Camera-type eye (tissue), 1 donor: ENCODE measurements around the gene DCAF12L1. TPM values are rescaled to one million over a fixed set of nuclear protein-coding genes. Genes with fewer than 3 reads are reported as not detected.

ENCODE experiments used
- total RNA-seq: library from RNA; depleted of rRNA; stranded (reverse); fragments of >200 nt; gene quantifications from one replicate; pipeline ENCODE4 v1.2.3, GENCODE V29; 2014

Gene DCAF12L1
- 0.49 TPM for total RNA-seq

DNA sequence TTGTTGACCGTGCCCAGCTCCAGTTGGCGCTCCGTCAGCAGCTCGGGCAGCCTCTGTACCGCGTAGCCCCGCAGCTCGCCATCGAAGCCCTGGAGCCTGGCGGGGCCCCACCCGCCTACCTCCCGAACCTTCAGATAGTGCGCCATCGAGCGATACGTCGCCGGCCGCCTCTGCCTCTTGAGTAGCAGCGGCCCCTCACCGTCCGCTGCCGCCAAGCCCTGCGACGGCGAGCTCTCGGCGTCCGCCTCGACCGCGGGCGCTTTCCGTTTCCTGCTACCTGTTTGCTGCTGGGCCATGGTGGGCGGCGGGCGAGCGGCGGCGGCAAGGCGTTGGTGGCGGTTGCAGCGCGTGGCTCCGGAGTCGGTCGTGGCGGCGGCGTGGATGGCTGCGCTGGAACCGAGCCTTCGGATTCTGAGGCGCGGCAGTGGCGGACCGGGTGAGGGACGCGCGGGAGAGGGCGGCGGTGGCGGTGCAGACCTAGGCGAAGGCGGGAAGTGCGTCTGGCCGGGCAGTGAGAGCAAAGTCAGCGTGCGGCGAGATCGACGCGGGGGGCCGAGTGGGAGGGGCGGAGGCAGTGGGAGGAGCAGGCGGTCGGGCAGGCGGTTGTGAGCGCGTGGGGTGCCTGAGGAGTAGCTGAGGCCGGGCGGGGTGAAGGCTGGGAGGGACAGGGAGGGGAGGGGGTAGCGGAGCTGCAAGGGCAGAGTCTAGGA, at the start of gene DCAF12L1:
Gene DCAF12L1, minus strand, starts transcription at position 502 of the 710 bp plus-strand sequence. Its CDS starts 206 bp downstream, at position 296.

